NCI-H146 (cell line): ENCODE measurements around the gene CALML6.
A peak's percentile ranks its signal among the peaks of the same experiment; 100 is the strongest.

ENCODE experiments used
- DNase-seq: peaks from one replicate; lab custom pipeline; 2025; lab: John Stamatoyannopoulos, UW

CALML6 gene

DNA sequence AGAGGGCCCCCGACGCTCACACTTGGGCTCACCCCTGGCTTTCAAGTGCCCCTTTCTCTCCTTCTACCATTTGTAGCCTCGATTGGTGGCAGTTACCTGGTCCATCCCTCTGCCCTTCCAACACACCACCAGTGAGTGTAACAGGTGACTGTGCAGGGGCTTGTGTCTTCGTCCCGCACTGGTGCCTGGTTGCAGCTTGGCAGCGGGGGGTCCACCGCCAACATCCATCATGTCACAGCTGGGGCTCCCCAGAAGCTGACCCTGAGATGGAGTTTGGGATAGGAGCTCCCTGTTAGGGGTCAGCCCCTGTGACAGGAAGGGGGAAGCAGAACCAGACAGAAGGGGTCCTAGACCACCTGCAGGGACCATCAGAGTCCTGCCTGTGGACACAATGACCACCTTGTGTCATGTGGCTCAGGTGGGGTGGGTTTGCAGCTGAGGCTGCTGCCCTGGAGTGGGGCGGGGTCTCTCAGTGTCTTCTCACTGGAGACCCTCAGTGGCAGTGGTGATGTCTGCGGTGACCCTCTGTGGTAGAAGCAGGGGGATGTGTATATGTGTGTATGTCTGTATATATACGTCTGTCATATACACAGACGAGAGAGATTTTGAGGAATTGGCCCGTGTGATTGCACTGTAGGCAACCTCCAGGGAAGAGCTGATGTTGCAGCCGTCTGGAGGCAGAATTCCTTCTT, 3.6 kb upstream of the CALML6 start:
- no peak for DNase-seq

DNA sequence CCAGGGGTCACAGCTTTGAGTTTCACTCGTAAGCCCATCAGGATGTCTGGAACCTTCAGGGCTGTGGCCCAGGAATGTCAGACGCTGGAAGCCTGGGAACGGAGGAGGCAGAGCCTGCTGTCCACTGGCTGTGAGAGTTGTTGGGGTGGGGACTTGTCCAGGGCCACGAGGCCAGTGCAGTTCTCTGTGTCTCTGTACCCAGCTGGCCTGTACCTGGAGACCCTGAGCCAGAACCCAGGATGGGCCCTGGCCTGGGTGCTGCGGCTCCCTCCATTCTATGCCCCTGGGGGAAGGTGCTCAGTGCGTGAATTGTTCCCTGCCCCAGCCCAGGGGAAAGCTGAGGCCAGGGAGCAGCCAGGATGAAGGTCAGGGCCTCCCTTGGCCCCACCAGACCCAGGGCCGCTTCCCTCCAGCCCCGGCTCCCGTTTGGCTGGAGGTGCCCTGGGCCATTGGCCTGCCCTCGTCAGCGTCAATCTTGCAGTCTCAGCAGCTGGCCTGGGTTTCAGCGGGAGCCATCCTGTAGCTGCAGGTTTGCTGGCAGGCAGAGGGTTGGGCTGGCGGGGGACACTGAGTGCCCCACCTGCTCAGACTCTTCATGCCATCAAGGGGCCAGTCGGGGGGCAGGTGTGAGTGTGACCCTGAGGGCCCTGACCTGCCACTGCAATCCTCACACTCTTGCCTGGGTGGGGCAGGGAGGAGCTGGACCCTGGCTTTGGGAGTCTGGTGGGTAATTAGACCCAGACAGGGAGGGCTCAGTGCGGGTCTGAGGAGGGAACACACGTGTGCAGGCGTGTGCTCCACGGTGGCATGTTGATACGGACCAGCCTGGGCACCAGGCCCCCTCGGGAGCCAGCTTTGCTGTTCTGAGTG, 724 bp upstream of the CALML6 start:
- DNase-seq: no peak

DNA sequence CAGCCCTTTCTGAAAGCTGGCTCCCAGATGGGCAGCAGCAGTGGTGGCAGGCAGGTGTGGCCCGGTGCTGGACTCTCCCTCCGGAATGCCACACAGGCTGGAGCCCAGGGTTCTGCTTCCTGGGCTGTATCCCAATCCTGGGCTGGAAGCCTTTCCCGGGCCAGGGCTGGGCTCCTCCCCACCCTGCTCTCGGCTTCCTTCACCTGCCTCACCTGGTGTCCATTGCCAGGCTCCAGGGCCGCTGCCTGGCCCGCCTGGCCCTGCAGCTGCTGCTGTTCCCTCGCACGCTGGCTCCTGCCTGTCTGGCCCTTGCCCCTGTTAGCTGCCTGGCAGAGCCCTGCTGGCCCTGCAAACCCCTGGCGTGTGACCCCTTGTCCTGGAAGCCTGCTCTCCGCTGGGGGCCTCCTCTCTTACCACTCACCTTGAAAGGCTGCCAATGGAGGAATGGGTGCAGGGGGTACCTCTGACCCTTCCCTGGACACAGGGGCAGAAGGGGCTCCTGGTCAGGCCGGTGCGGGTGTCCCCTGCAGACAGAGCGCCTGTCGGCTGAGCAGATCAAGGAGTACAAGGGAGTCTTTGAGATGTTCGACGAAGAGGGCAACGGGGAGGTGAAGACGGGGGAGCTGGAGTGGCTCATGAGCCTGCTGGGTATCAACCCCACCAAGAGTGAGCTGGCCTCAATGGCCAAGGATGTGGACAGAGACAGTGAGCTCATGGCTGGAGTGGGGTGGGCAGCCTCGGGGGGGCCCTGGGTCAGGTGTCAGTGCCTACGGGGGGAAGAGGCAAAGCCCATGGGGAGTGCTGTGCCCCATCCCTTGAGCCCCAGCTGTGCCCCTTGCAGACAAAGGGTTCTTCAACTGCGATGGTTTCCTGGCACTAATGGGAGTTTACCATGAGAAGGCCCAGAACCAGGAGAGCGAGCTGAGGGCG, 1.1 kb downstream of the CALML6 start:
- DNase-seq: no peak

DNA sequence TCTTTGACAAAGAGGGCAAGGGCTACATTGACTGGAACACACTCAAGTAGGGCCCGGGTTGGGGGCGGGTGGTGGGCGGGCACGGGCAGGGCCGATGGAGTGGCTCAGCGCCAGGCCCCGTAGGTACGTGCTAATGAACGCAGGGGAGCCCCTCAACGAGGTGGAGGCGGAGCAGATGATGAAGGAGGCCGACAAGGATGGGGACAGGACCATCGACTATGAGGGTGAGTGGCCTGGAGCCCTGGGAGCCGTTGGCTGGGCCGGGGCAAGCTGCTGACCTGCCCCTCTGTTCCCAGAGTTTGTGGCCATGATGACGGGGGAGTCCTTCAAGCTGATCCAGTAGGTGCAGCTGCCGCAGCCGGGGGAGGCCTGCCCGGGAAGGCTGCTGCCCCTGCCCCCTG, 1.8 kb downstream of the CALML6 start:
- no peak for DNase-seq

DNA sequence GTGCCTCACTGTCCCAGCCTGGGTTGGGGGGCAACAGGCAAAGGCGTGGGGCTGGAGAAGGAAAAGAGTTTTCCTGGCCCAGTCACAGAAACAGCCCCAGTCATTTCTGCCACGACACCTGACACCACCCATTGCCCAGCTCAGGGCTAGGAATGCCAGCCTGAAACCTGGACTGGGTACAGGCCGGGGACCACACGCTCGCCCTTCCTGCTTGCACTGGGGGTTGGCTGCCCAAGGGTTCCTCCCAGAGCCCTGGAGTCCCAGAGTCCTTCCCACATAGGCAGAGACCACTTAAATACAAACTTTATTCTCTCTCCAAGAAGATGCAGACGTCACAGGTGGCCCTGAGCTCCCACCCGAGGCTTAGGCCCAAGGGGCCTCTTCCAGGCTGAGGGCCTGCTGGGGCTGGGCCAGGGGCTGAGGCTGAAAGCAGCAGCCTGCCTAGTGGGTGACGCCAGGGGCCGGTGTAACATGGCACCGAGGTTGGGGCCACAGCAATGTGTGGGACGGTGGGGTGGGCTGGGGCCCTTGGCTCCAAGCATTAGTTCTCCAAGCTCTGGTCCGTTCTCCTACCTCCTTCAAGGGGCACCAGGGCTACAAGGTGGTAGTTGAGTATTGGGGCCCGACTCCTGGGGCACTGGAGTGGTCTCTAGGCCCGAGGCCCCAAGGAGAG, 2.4 kb downstream of the CALML6 start:
- no peak for DNase-seq

DNA sequence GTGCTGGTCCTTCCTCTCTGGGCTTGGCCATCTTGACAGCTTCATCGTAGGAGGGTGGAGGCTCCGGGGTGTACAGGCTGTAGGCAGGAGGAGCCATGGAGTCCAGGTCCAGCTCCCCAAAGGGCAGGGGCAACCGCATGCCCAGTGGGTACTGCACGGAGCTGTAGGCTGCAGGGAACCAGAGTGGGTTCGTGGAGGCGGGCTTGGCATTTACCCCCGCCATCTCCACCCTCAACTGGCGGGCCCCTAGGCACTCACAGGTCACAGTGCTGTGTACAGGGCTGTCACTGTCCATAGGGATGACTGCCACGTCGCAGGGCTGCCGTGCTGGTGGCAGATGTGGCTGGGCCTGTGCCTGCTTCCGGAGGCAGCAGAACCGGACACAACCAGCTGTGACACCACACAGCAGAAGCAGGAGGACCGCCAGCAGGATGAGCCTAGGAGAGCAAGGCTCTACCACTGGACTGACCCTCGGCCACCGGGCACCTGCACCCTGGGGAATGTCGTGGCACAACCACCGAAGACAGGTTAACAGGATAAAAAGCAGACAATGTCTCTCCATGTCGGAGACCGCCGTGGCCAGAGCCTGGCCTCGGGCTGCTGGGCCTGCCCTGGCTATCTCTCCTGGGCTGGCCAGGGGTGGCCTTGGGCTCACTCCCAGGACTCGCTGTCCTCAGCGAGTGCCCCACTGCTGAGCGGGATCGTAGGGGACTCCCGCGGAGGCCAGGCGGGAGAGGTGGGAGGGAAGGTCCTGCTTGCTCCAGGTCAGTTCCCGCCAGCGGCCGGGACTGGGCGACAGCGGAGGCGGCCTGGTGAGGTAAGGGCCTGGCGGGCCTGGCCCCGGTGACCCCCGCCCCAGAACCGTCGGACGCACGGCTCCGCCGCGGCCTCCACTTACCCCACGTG, 3.2 kb downstream of the CALML6 start:
- no peak for DNase-seq

DNA sequence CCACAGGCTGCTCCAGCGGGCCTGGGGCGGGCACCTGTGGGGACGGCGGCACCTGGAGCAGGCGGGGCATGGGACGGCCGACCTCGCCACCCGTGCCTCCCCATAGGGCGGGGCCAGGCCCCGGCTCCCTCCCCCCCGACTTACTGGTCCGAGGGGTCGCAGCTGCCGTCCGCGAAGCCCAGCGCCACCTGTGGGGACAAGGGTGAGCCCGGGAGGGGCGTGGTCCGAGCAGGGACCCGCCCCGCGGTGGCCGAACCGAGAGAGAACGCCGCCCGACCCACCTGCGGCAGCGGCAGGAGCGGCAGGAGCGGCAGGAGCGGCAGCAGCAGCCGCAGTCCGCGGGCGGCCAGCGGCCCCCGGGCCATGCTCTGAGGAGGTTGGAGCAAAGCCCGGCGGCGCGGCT, 3.8 kb downstream of the CALML6 start, which contains the start of gene TMEM52:
TSS of gene TMEM52 (minus strand) at position 379 of the 403 bp plus-strand sequence. CDS start at position 365, 14 bp downstream.
- peak; percentile 83 for DNase-seq

DNA sequence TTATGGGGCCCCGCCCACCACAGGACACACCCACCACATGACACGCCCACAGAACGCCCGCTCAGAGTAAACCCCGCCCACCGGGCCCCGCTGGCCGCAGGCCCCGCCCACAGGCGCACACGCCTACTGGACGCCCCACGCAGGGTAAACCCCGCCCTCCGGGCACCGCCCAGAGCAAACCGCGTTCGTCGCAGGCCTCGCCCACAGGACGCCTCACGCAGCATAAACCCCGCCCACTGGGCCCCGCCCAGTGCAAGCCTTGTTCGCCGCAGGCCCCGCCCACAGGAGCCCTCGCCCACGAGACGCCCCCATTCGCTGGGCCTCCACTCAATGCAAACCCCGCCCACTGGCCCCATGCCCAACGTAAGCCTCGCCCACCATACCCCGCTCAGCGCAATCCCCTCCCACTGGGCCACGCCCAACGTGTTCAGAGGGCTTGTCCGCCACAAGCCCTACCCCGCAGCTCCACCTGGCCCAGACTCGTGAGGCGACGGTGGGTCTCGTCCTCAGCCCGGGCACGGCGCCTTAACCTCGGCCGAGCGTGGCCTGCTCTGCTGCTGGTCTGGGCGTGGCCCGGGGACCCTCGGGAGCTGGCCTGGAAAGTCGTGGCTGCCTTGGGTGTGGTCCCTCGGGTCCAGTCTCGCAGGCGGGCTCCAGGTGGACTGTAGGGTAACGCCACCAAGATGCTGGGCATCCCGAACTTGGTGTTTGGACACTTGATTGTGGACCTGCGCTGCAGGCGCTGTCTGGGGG, 4.4 kb downstream of the CALML6 start:
- DNase-seq: peak; percentile 96

DNA sequence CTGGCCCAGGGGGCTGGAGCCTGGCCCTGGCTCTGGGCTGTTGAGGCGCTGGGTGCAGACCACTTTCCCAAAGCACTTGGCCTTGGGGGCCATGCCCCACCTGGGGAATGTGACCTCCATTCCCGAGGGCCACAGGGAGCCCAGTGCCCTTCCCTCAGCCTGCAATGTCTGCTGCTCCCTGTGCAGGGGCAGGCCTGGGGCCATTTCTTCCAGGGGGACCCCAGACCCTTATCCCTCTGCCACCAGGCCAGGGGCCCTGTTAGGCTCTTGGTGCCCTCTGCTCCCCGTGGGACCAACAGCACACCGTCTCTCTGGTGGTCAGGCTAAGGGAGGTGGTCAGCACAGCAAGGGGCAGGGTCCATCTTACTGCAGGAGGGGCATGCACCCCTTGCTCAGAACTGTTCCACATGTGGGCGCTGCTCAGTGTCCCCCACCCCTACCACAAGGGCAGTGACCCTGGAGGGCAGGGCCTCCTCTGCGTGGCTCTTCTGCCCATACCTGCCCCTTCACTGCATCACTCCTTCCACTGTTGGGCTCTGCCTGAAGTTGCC, 5.1 kb downstream of the CALML6 start:
- no peak for DNase-seq

DNA sequence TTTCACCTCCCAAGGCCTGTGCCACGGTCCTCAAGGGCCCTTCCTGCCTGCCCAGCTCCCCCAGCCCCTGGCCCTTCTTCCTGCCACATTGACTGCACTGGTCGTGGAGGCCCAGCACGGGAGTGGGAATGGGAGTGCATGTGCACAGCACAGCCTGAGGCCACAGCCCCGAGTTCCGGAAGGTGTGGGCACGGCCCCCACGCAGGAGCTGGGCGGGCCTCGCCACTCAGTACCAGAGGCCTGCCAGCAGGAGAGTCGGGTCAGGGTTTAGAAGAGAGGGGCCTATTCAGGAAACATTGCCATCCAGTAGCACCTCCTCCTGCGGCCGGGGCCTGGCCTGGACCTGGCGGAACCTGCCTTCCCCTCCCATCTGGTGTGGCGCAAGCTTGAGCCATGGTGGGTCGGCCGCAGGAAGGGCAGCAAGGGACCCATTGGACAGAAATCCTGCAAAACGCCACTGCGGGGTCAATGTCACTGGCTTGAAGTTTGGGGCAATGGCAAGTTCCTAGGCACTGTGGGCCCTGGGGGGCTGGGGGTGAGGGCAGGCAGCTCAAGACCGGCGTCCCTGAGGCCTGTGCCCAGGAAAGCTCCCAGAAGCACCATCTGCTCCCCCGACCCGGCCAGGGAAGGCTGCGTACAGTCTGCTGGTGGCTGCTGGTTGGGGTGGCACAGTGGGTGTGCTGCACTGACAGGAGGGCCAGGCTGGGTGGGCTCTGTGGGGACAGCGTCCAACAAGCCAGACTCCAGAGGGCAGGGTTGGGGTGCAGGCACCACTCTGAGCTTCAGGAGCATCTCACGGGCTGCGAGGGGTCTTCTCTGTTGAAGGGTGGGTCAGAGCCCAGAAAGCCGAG, 5.8 kb downstream of the CALML6 start:
- no peak for DNase-seq

DNA sequence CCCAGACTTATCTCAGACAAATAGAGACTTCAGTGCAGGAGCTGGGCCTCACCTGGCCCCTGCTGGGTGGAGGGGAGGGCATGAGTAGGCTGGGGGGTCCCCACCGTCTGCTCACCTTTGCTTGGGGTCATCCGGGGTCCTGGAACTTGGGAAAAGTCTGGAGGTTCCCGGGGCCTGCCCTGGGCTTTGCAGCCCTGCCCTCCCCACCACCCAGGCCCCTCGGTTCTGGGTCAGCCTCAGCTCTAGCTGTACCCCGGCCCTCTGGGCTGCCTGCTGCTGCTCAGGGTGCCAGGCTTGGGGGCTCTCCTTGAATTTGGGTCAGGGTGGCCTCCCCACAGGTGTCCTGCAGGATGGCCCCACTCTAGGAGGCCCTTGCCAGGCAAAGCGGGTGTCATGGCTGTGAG, 6.4 kb downstream of the CALML6 start:
- DNase-seq: no peak

DNA sequence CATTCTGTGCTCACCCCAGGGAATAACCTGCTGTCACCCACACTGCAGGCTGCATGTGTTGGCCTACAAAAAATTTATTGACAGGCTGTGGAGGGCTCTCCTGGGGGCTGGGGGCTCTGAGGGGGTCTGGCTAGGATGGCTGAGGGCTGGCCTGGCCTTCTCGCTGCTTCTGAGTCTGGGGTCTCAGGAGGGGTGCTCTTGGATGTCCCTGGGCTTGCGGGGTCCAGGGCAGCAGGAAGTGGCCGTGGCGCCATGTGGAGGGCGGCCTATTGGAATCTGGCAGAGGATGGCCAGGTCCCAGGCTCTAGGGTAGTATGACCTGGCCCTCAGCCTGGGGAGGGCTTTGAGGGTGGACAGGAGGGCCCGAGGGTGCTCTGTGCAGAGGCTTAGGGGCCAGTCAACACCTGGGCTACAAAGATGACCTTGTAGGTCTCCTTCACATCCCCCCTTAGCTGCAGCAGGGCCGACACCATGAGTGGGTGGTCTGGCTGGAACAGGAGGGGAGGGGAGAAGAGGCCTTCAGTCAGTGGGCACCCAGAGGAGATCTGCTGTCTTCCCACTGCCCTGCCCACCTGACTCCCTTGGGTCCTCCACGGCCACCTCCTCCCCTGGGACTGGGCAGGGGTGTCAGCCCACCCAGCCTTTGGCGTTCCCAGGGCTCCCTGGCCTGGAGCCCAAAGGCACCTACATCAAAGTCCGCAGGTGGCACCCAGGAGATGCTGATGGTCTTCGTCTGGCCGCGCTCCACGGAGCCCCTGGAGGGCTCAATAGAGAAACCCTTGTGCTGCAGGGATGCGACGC, 7.0 kb downstream of the CALML6 start:
- no peak for DNase-seq

DNA sequence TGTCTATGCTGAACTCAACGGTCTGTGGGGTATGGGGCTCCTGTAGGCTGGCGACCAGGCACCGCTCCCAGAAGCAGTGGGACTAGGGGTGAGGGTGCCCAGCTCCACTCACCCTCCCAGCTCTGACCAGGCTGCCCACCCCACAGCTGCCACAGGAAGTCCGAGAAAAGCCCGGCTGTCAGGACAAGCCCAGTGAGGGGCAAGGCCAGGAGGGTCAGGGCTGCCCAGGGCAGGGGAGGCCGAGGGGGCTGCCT, 7.6 kb downstream of the CALML6 start:
- no peak for DNase-seq

DNA sequence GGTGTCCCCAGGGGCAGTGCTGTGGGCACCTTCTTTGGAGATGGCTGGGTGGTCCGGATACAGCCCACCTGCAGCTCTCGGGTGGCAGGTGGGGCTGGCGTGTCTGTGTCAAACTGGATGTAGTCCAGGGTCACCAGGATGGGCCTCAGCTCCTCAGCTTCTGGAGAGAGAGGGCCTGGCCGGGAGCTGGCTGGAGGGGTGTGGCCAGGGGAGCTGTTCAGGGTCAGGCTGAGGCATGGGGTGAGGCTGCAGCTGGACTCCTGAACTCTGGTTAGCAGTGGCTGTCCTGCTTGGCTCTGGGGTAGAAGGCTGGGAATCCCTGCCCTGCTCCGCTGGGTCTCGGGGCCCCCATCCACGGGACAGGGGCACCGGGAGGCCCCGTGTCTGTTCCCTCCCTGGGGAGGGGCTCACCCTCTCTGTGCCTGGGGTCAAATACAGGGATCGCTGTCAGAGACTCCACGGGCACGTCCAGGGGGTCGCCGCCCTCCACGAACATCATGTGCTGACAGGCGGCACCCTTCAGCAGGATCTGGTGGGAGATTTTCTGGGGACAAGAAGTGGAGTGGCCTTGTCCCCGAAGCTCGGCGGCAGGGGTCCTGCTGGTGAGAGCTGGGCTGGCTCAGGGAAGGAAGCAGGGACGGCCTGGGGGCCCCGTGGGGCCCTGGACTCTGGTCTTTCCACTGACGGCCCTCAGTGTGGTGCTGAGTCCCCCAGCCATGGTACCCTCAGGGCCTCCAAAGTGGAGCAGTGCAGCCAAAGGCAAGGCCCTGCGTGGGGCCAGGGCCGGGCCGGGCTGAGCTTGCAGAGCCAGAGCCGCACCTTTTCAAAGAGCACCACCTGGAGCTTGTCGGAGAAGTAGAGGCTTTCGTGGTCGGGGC, 8.1 kb downstream of the CALML6 start:
- DNase-seq: no peak

DNA sequence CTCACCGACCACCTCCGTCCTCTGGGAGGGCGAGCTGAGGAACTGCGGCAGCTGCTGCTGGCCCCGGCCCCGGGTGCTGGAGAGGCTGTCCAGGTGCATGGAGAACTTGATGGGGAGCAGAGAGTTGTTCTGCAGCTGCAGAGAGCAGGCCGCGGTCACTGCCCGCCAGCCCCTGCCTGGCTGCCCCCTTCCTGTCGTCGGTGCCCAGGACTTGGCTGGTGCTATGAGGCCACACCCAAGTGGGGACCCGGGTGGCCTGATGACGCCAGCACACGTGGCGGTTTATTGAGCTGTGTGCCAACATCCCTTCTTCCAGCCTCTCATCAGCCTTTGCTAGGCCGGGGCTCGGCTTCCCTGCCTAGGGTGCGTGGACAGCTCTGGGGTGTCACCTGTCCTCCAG, 9.3 kb downstream of the CALML6 start:
- no peak for DNase-seq

DNA sequence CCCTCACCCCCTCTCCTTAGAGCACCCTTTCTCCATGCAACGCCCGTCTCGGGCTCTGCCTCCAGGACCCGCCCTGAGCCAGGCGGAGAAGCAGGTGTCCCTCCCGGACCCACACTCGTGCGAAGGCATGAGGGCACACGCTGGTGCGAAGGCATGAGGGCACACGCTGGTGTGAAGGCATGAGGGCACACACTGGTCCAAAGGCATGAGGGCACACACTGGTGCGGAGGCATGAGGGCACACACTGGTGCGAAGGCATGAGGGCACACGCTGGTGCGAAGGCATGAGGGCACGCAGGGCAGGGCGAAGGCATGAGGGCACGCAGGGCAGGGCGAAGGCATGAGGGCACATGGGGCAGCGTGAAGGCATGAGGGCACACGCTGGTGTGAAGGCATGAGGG, 9.8 kb downstream of the CALML6 start:
- DNase-seq: no peak
